B cell (primary cell): Measurements from ENCODE around the gene C15orf62. TPM values are rescaled to one million over a fixed set of nuclear protein-coding genes. Genes with fewer than 3 reads are reported as not detected.

Experiments
- ATAC-seq: fragments of 200-7000 bp; cut with Tn5 transposase; one replicate; pipeline ENCODE4 v1.10.0; 2021; ENCODE audit warnings: low read depth, mild to moderate bottlenecking, moderate number of reproducible peaks, moderate library complexity
- CTCF ChIA-PET: fragments of 350-600 bp; sonication (Branson Sonifier 250); formaldehyde crosslinking; loops from one replicate; lab custom pipeline; 2021; ENCODE audit warnings: antibody characterized with exemption, inconsistent platforms; lab: Charles Lee
- POLR2A ChIA-PET: fragments of 350-600 bp; sonication (Branson Sonifier 250); formaldehyde crosslinking; loops from one replicate; lab custom pipeline; 2021; ENCODE audit warnings: antibody characterized with exemption; lab: Charles Lee
- DNase-seq: peaks from one replicate; pipeline ENCODE4 v3.0.0; 2013
- H2AFZ ChIP-seq: 2 replicates; pipeline ENCODE4 v1.6.1; 2012; ENCODE audit warnings: mild to moderate bottlenecking, low read depth, low read length; ENCODE audit not compliant: insufficient read depth, poor library complexity, severe bottlenecking
- H3K27ac ChIP-seq, 2 donors: 1 replicate in 1 of 2; 2 replicates in 1 of 2; pipeline ENCODE4 v1.5.1; 2012 to 2013; ENCODE audit warnings: low read length in 2 of 2, mild to moderate bottlenecking in 2 of 2, moderate library complexity in 1 of 2
- H3K27me3 ChIP-seq, 4 experiments: fragments of 200-600 bp in 1 of 4; sonication (generic) in 1 of 4; replicated peaks in 1 of 4; 1 replicate in 2 of 4; 2 replicates in 2 of 4; pipeline versions ENCODE4 v1.6.1 to v1.7.0; 2013 to 2016; ENCODE audit warnings: low read length in 3 of 4, mild to moderate bottlenecking in 2 of 4, mixed read lengths in 1 of 4, moderate library complexity in 1 of 4; ENCODE audit not compliant: insufficient read depth in 4 of 4, control insufficient read depth in 3 of 4; ENCODE audit errors: control extremely low read depth in 1 of 4
- H3K36me3 ChIP-seq, 2 experiments: replicated peaks in 1 of 2; 1 replicate in 1 of 2; 2 replicates in 1 of 2; pipeline versions ENCODE4 v1.6.1 to v1.7.1; 2013; ENCODE audit warnings: low read length in 1 of 2; ENCODE audit not compliant: insufficient read depth in 2 of 2, control insufficient read depth in 1 of 2; ENCODE audit errors: control extremely low read depth in 1 of 2, extremely low read depth in 1 of 2
- H3K4me1 ChIP-seq, 2 donors: fragments of 200-600 bp in 1 of 2; sonication (generic) in 1 of 2; 1 replicate in 1 of 2; 2 replicates in 1 of 2; pipeline versions ENCODE4 v1.5.1 to v1.6.1; 2013 to 2017; ENCODE audit warnings: low read length in 2 of 2; ENCODE audit not compliant: control insufficient read depth in 2 of 2, insufficient read depth in 2 of 2
- H3K4me2 ChIP-seq: replicated peaks from 2 replicates; pipeline ENCODE3; 2012; ENCODE audit warnings: mild to moderate bottlenecking, low read depth, low read length; ENCODE audit not compliant: poor library complexity, severe bottlenecking
- H3K4me3 ChIP-seq, 5 experiments: fragments of 200-600 bp in 1 of 5; sonication (generic) in 1 of 5; 1 replicate in 3 of 5; 2 replicates in 2 of 5; pipeline versions ENCODE4 v1.5.1 to v1.7.0; 2011 to 2016; ENCODE audit warnings: low read length in 4 of 5, mild to moderate bottlenecking in 4 of 5, low read depth in 2 of 5, control low read depth in 1 of 5, moderate library complexity in 1 of 5; ENCODE audit not compliant: insufficient read depth in 1 of 5; ENCODE audit errors: control extremely low read depth in 1 of 5, extremely low read depth in 1 of 5
- H3K79me2 ChIP-seq: fragments of 200-600 bp; sonication (generic); one replicate; pipeline ENCODE4 v1.6.0; 2016; ENCODE audit warnings: low read length; ENCODE audit not compliant: control insufficient read depth, insufficient read depth
- H3K9ac ChIP-seq: fragments of 200-600 bp; sonication (generic); 2 replicates; pipeline ENCODE4 v1.6.1; 2017; ENCODE audit warnings: mild to moderate bottlenecking, low read length, moderate library complexity
- H3K9me3 ChIP-seq, 3 donors: one replicate each; pipeline versions ENCODE4 v1.6.1 to v1.7.1; 2013; ENCODE audit warnings: low read length in 2 of 3; ENCODE audit not compliant: control insufficient read depth in 2 of 3, insufficient read depth in 1 of 3; ENCODE audit errors: control extremely low read depth in 1 of 3
- H4K20me1 ChIP-seq: 2 replicates; pipeline ENCODE4 v1.6.0; 2012; ENCODE audit warnings: mild to moderate bottlenecking, low read length; ENCODE audit not compliant: insufficient read depth, control insufficient read depth, poor library complexity, severe bottlenecking
- H3K27ac Mint-ChIP-seq: one replicate; pipeline ENCODE4 v1.8.0; 2021; ENCODE audit warnings: mixed read lengths
- H3K27me3 Mint-ChIP-seq: one replicate; pipeline ENCODE4 v1.8.0; 2021; ENCODE audit warnings: mixed read lengths
- H3K4me1 Mint-ChIP-seq: one replicate; pipeline ENCODE4 v1.8.0; 2021; ENCODE audit warnings: mixed read lengths
- H3K4me3 Mint-ChIP-seq: one replicate; pipeline ENCODE4 v1.8.0; 2021; ENCODE audit warnings: mixed read lengths
- H3K9me3 Mint-ChIP-seq: one replicate; pipeline ENCODE4 v1.8.0; 2022; ENCODE audit warnings: mixed read lengths; ENCODE audit not compliant: insufficient read depth
- CTCF ChIP-seq: fragments of 200-600 bp; IDR thresholded peaks from one replicate; pipeline ENCODE4 v1.8.0; 2022; ENCODE audit warnings: antibody characterized with exemption, mild to moderate bottlenecking
- EZH2 ChIP-seq: IDR thresholded peaks from 2 replicates; pipeline ENCODE4 v1.6.1; 2012; ENCODE audit warnings: borderline replicate concordance, low read depth, mild to moderate bottlenecking, moderate library complexity, low read length; ENCODE audit not compliant: insufficient read depth, poor library complexity, severe bottlenecking
- WGBS: methylation state at CpG from one replicate; pipeline ENCODE4 v1.1.5; 2013; ENCODE audit warnings: missing lambda C conversion rate; ENCODE audit not compliant: insufficient coverage; 5-methylcytosine and 5-hydroxymethylcytosine counted together
- intact Hi-C: fragments of 100-400 bp; cut with micrococcal nuclease; formaldehyde crosslinking; loops from one replicate; pipeline ENCODE4 v1.10.0; 2022
- polyA plus RNA-seq: library from polyadenylated mRNA; depleted of rRNA; stranded (reverse); fragments of >200 nt; gene quantifications from 2 replicates; pipeline ENCODE4 v1.2.3, GENCODE V29; 2012
- total RNA-seq, 2 donors: library from RNA; stranded (reverse); fragments of 120-200 nt in 1 of 2; gene quantifications; 1 replicate in 1 of 2; 2 replicates in 1 of 2; pipeline versions ENCODE4 v1.2.3 to v1.2.4, GENCODE V29; 2013 to 2022

C15orf62 gene
- total and polyA plus RNA-seq, 2 donors (not counting 1 experiment from before 2014, with no cell fraction given): 0.30 to 9.5 TPM

- no peaks in the 10 kb centered on the region for H4K20me1 ChIP-seq
- no peak overlapping the region for H3K4me2 ChIP-seq
- Mint-ChIP-seq H3K9me3 (no peaks in the 10 kb centered on the region), H3K27ac (no peak overlapping the region), H3K4me1 (no peaks in the 10 kb centered on the region), H3K27me3 (no peaks in the 10 kb centered on the region), H3K4me3 (no peak overlapping the region)
- ATAC-seq (no peak), DNase-seq (no peak)
- H3K36me3 ChIP-seq: peaks cover 1 to 58% of the 10 kb centered on the region in 2 experiments
- WGBS: 100% methylated on average over 1 of the region's 3 CpGs
- TF ChIP-seq EZH2 (no peak), CTCF (no peak)
- H3K9ac ChIP-seq: no peak overlapping the region
- peaks cover 23% of the 10 kb centered on the region for H3K79me2 ChIP-seq
- H3K27ac ChIP-seq: no peak overlapping the region
- intact Hi-C loops: loop anchor here (1.0 kb wide), 2 partner anchors 35 to 68 kb away; no protein-coding TSS in a partner anchor
- no peaks in the 10 kb centered on the region for H3K27me3 ChIP-seq
- H3K4me3 ChIP-seq: no peak overlapping the region
- ChIA-PET POLR2A (interaction anchor here (0.5 to 1.5 kb wide), 6 partner anchors 15 to 909 kb away, joined by 3 to 9 read pairs (median 4); partner anchors contain the start of gene C15orf62), CTCF (interaction anchor here (0.7 to 14.3 kb wide), 12 partner anchors 11 to 147 kb away, joined by 3 to 177 read pairs (median 4); partner anchors contain the start of genes C15orf62, GCHFR, RAD51 and VPS18)
- no peak overlapping the region for H2AFZ ChIP-seq
- no peaks in the 10 kb centered on the region for H3K4me1 ChIP-seq
- H3K9me3 ChIP-seq: no peaks in the 10 kb centered on the region
These were observed 22.8 kb upstream of the C15orf62 start for GRCh38 chr15:40746916-40747418.
